PFSK-1 (cell line): ENCODE measurements around the gene CACNA1D.

ENCODE experiments used
- FOXP2 ChIP-seq: optimal IDR thresholded peaks from 2 replicates; pipeline ENCODE3; 2011; ENCODE audit warnings: borderline replicate concordance, control low read depth, inconsistent platforms; ENCODE audit not compliant: insufficient read depth; ENCODE audit errors: extremely low read length, extremely low read depth
- POLR2AphosphoS5 ChIP-seq: IDR thresholded peaks from 2 replicates; pipeline ENCODE4 v1.6.1; 2012; ENCODE audit warnings: low read depth, mild to moderate bottlenecking, control low read depth, low read length, moderate library complexity
- REST ChIP-seq, 2 experiments: IDR thresholded peaks; 2 replicates each; pipeline versions ENCODE4 v1.6.1 to v1.8.0; 2011 to 2012; ENCODE audit warnings: low read depth in 2 of 2, low read length in 2 of 2, control low read depth in 1 of 2, inconsistent platforms in 1 of 2, mild to moderate bottlenecking in 1 of 2, moderate library complexity in 1 of 2; ENCODE audit not compliant: insufficient read depth in 1 of 2
- SIN3A ChIP-seq: IDR thresholded peaks from 2 replicates; pipeline ENCODE4 v1.6.1; 2012; ENCODE audit warnings: mild to moderate bottlenecking, low read length, moderate library complexity, borderline replicate concordance; ENCODE audit not compliant: insufficient read depth
- TAF1 ChIP-seq: IDR thresholded peaks from 2 replicates; pipeline ENCODE4 v1.6.1; 2012; ENCODE audit warnings: low read length, control low read depth, borderline replicate concordance; ENCODE audit not compliant: insufficient read depth

The CACNA1D gene

DNA sequence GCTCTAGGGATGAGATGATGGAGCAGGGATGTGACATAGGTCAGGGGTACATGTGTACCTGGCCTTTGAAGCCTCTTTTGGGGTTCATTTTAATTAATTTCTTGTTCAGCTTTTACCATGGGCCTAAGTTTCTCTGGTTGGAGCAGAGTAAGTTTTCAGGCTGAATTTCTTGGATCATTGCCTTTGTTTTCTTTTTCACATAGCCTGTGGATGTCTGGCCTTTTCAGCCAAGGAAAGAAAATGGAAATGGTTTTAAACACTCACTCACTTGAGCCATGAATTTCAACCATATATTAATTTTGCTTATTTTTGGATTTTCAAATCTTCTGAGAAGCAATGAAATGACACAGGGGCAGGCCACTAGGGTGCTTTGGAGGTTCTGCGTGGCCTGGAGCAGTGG, 30.2 kb downstream of the CACNA1D start:
- TF ChIP-seq REST (IDR thresholded peaks at IDR 0.05; ENCODE audit: insufficient read depth in 1 of 2, low read depth in 2 of 2, low read length in 2 of 2) (no peak), TAF1 (no peak), POLR2AphosphoS5 (no peak), SIN3A (no peak), FOXP2 (no peak)

DNA sequence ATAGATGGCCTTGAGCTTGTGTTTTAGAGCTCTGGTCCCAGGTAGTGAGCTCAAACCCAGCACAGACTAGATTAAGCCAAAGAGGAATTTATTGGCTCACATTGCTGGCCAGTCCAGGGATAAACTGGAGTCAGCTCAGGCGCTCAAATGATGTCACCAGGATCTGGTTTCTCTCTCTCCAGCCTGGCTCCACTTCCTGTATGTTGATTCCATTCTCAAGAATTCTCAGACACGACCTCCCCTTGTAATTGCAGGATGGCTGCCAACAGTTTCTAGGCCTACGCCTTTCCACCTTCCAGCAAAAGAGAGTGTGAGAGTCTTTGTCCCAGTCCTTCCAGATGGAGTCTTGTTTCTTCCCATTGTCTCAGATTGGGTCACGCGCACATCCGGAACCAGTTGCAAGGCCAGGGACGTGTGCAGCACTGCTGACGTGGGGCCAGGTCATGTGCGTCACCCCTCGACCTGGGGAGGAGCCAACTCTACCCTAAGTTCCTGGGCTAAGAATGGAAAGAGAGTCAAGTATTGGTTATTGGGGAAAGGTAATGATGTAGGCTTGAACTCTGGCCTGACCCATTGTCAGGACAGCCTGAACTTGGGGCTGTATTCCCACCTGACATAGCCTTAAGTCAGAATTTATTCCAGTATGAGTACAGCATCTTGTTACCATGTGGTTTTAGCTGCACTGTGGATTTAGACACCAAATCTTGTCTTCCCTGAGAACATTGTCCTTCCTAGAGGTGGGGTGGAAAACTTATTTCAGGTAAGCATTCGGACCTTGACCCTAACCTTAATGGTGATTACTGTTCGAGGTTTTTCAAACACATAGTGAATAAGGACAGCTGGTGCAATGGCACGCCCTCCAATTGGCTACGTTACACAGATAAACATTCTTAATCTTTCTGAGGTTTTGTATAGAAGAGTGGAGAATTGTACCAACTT, 31.6 kb downstream of the CACNA1D start:
- no peak for TF ChIP-seq SIN3A
- no peak for TF ChIP-seq FOXP2
- TF ChIP-seq REST (IDR thresholded peaks at IDR 0.05; ENCODE audit: insufficient read depth in 1 of 2, low read depth in 2 of 2, low read length in 2 of 2) = no peak
- TF ChIP-seq POLR2AphosphoS5 = no peak
- no peak for TF ChIP-seq TAF1

DNA sequence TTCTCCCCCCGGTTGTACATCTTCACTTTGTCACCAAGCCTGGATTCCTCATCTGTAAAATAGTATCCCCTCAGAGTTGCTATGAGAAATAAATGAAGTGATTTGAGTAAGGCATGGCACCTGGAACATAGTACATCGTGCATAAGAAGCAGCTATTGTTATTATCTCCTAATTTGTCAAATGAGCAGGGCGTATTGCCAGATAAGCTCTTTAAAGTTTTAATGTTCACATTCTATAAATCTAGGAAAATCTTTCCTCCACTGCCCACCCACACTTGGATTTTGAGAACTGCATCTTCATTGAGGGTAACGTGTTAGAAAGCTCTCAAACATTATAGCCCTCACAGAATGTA, 32.3 kb downstream of the CACNA1D start:
- no peak for TF ChIP-seq TAF1
- TF ChIP-seq FOXP2 = no peak
- TF ChIP-seq SIN3A = no peak
- TF ChIP-seq REST (IDR thresholded peaks at IDR 0.05; ENCODE audit: insufficient read depth in 1 of 2, low read depth in 2 of 2, low read length in 2 of 2) = no peak
- TF ChIP-seq POLR2AphosphoS5 = no peak

DNA sequence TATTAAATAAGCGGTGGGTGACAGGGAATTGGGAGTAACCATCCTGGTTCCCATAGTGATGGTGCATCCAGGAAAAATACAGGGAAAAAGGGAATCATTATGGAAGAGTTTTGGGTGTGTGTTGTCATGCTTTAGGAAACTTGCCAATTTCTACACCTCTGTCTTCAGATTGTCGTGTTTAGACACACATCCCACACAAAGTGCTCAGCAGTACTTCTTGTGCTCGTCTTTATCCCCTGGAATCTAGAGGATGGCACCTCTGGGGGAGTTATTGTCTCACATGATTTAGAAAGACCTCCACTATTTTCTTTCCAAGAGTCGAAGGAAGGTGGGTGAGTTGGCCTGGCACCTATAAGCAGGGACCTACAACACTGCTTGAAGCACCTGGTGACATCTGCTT, 35.8 kb downstream of the CACNA1D start:
- no peak for TF ChIP-seq POLR2AphosphoS5
- no peak for TF ChIP-seq REST (IDR thresholded peaks at IDR 0.05; ENCODE audit: insufficient read depth in 1 of 2, low read depth in 2 of 2, low read length in 2 of 2)
- no peak for TF ChIP-seq FOXP2
- TF ChIP-seq TAF1 = no peak
- TF ChIP-seq SIN3A = no peak

DNA sequence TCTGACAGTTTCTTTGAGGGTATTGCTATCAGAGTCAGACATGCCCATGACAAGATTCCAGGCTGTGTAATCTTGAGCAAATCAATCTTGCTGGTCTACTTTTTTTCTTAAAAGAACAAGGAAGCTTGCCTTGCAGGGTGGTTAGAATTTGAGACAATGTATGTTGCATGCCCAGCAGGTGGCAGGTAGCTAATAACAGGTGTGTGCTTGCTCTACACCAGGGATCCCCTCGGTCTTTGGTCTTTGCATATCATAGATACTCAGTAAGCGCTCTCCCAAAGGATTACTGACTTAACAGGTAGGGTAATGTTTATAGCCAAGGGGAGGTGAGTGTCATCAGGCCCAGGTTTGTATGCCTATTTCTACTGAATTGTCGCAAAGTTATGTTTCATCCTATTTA, 37.3 kb downstream of the CACNA1D start:
- TF ChIP-seq FOXP2 (no peak), POLR2AphosphoS5 (no peak), REST (IDR thresholded peaks at IDR 0.05; ENCODE audit: insufficient read depth in 1 of 2, low read depth in 2 of 2, low read length in 2 of 2) (no peak), TAF1 (no peak), SIN3A (no peak)
